WTC11 (cell line): ENCODE data around the gene BUD13. TPM values are rescaled to one million over a fixed set of nuclear protein-coding genes. Genes with fewer than 3 reads are reported as not detected.

Experiments used
- ATAC-seq: fragments of 200-7000 bp; cut with Tn5 transposase; 2 replicates; pipeline ENCODE4 v1.10.0; 2021; ENCODE audit warnings: mild to moderate bottlenecking, moderate library complexity
- CTCF ChIA-PET: fragments of 300-600 bp; sonication (Branson Sonifier 250); formaldehyde crosslinking; loops from one replicate; lab custom pipeline; 2021; ENCODE audit warnings: antibody characterized with exemption; lab: Charles Lee
- POLR2A ChIA-PET: fragments of 350-600 bp; sonication (Branson Sonifier 250); formaldehyde crosslinking; loops from one replicate; lab custom pipeline; 2021; ENCODE audit warnings: antibody characterized with exemption; lab: Charles Lee
- DNase-seq: peaks from one replicate; pipeline ENCODE4 v3.0.0; 2021; ENCODE audit warnings: low spot score
- H3K27ac Mint-ChIP-seq: 2 replicates; pipeline ENCODE4 v1.8.0; 2021; ENCODE audit warnings: mixed read lengths
- H3K27me3 Mint-ChIP-seq: 2 replicates; pipeline ENCODE4 v1.8.0; 2021; ENCODE audit warnings: low read depth, mild to moderate bottlenecking, moderate library complexity, mixed read lengths
- H3K36me3 Mint-ChIP-seq: 2 replicates; pipeline ENCODE4 v1.8.0; 2021; ENCODE audit warnings: mixed read lengths
- H3K4me1 Mint-ChIP-seq: 2 replicates; pipeline ENCODE4 v1.8.0; 2022; ENCODE audit warnings: mixed read lengths
- H3K4me3 Mint-ChIP-seq: 2 replicates; pipeline ENCODE4 v1.8.0; 2021; ENCODE audit warnings: mild to moderate bottlenecking, moderate library complexity, mixed read lengths
- H3K9me3 Mint-ChIP-seq: 2 replicates; pipeline ENCODE4 v1.8.0; 2021; ENCODE audit warnings: mixed read lengths
- AR ChIP-seq: fragments of 250-450 bp; sonication (Bioruptor Pico); IDR thresholded peaks from 2 replicates; pipeline ENCODE4 v1.9.0; 2021; ENCODE audit warnings: mild to moderate bottlenecking
- ATF6 ChIP-seq: sonication (generic); formaldehyde crosslinking; IDR thresholded peaks from 2 replicates; pipeline ENCODE4 v1.8.1; 2023; ENCODE audit warnings: mild to moderate bottlenecking, missing genetic modification reagents
- CBFB ChIP-seq: sonication (generic); formaldehyde crosslinking; IDR thresholded peaks from 2 replicates; pipeline ENCODE4 v1.8.1; 2022; ENCODE audit warnings: mild to moderate bottlenecking, low read depth, missing genetic modification reagents
- CREM ChIP-seq: sonication (generic); formaldehyde crosslinking; IDR thresholded peaks from 2 replicates; pipeline ENCODE4 v1.8.1; 2022; ENCODE audit warnings: mild to moderate bottlenecking, missing genetic modification reagents, moderate library complexity
- E2F5 ChIP-seq: sonication (generic); formaldehyde crosslinking; IDR thresholded peaks from 2 replicates; pipeline ENCODE4 v1.8.1; 2022; ENCODE audit warnings: mild to moderate bottlenecking, moderate library complexity, missing genetic modification reagents
- ELF4 ChIP-seq: sonication (generic); formaldehyde crosslinking; IDR thresholded peaks from 2 replicates; pipeline ENCODE4 v1.8.1; 2022; ENCODE audit warnings: low read depth, mild to moderate bottlenecking, moderate library complexity, missing genetic modification reagents
- HMGA2 ChIP-seq: fragments of 250-450 bp; sonication (Bioruptor Pico); IDR thresholded peaks from 2 replicates; pipeline ENCODE4 v1.4.0; 2021; ENCODE audit warnings: mild to moderate bottlenecking, moderate library complexity
- IRF1 ChIP-seq: sonication (generic); formaldehyde crosslinking; IDR thresholded peaks from 2 replicates; pipeline ENCODE4 v1.8.0; 2023; ENCODE audit warnings: missing genetic modification reagents
- KAT7 ChIP-seq: sonication (generic); formaldehyde crosslinking; IDR thresholded peaks from 2 replicates; pipeline ENCODE4 v1.8.1; 2023; ENCODE audit warnings: missing genetic modification reagents, mild to moderate bottlenecking, borderline replicate concordance
- PRDM15 ChIP-seq: sonication (generic); formaldehyde crosslinking; IDR thresholded peaks from 2 replicates; pipeline ENCODE4 v1.8.0; 2022; ENCODE audit warnings: missing genetic modification reagents
- PRRX2 ChIP-seq: fragments of 250-450 bp; sonication (Bioruptor Pico); IDR thresholded peaks from 2 replicates; pipeline ENCODE4 v1.8.0; 2021; ENCODE audit warnings: mild to moderate bottlenecking
- SMAD4 ChIP-seq: sonication (generic); formaldehyde crosslinking; IDR thresholded peaks from 2 replicates; pipeline ENCODE4 v1.8.0; 2022; ENCODE audit warnings: mild to moderate bottlenecking, missing genetic modification reagents
- USF2 ChIP-seq: sonication (generic); formaldehyde crosslinking; IDR thresholded peaks from 2 replicates; pipeline ENCODE4 v1.8.1; 2023; ENCODE audit warnings: mild to moderate bottlenecking, missing genetic modification reagents, moderate library complexity
- ZMAT4 ChIP-seq: fragments of 250-450 bp; sonication (Bioruptor Pico); IDR thresholded peaks from 2 replicates; pipeline ENCODE4 v1.9.0; 2021; ENCODE audit warnings: mild to moderate bottlenecking
- ZNF138 ChIP-seq: sonication (generic); formaldehyde crosslinking; conservative IDR thresholded peaks from 2 replicates; pipeline ENCODE4 v1.8.1; 2022; ENCODE audit warnings: mild to moderate bottlenecking, moderate library complexity, missing genetic modification reagents
- ZSCAN18 ChIP-seq: fragments of 250-450 bp; sonication (Bioruptor Pico); IDR thresholded peaks from 2 replicates; pipeline ENCODE4 v2.1.2; 2022; ENCODE audit warnings: mild to moderate bottlenecking, moderate library complexity
- total RNA-seq: library from RNA; stranded (reverse); gene quantifications from 3 replicates; pipeline ENCODE4 v1.2.3, GENCODE V29; 2021

Gene BUD13
- total RNA-seq, 1 experiment from 2014 or later = 20.7 TPM

- no peak for DNase-seq
- Mint-ChIP-seq H3K9me3 (no peaks in the 10 kb centered on the region), H3K27me3 (peaks cover 4% of the 10 kb centered on the region; the same call in 1 of the 2 replicates), H3K27ac (no peak overlapping the region), H3K4me3 (no peak overlapping the region), H3K4me1 (peaks cover 20% of the 10 kb centered on the region), H3K36me3 (no peaks in the 10 kb centered on the region)
- ATAC-seq = no peak
- POLR2A ChIA-PET = no interaction called here
- TF ChIP-seq ZSCAN18 (CRISPR knock-in tag) = no peak
- no peak for TF ChIP-seq CREM
- TF ChIP-seq IRF1 = no peak
- no peak for TF ChIP-seq KAT7 (CRISPR knock-in tag)
- no peak for TF ChIP-seq USF2 (CRISPR knock-in tag)
- no peak for TF ChIP-seq CBFB (CRISPR knock-in tag)
- no peak for TF ChIP-seq ATF6 (CRISPR knock-in tag)
- no peak for TF ChIP-seq SMAD4
- no peak for TF ChIP-seq PRRX2 (CRISPR knock-in tag)
- TF ChIP-seq AR (CRISPR knock-in tag) = no peak
- TF ChIP-seq HMGA2 = no peak
- TF ChIP-seq PRDM15 (CRISPR knock-in tag) = no peak
- TF ChIP-seq ZNF138 (CRISPR knock-in tag) = no peak
- TF ChIP-seq ZMAT4 (CRISPR knock-in tag) = no peak
- no peak for TF ChIP-seq ELF4 (CRISPR knock-in tag)
- no peak for TF ChIP-seq E2F5 (CRISPR knock-in tag)
- CTCF ChIA-PET = interaction anchor here (1.1 to 1.7 kb wide), 2 partner anchors 10 to 11 kb away, joined by 3 to 7 read pairs; no protein-coding TSS in a partner anchor
Observed at GRCh38 chr11:116701297-116701801, 71.4 kb downstream of the BUD13 start.
